ENCODE measurements around the gene TBX21.

TBX21 gene

DNA sequence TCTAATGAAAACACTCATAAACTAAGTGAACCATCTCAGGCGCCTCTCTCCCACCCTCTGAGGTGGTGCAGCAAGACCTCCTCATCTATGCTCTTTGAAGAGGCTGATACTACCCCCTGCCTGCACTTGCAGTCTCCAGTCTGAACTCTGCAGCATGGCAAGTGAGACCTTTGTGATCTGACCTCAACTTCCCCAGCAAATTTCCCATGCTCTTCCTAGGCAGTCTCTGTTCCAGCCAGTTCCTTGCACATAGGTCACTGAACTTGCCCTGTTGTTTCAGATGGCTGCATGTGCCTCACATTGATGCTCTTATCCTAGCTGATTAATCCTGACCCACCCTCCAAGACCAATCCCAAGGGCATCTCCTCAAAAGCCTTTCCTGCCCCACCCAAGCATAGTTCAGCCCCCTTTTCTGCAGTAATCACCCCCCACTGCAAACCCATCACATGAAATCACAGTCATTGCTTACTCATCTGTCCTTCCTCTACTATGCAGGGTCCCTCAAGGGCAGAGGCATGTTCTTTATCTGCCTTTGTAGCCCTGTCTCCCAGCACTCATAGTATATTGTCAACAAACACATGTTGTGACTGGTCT, 42.0 kb downstream of the TBX21 start:
- Histone ChIP-seq H3K4me3 (ENCODE audit: low read depth, low read length) (no peak overlapping the region), H3K9me3 (ENCODE audit: severe bottlenecking) (peaks cover 5% of the 10 kb centered on the region), H3K27me3 (ENCODE audit: insufficient read depth, low read depth, severe bottlenecking) (peaks cover 39% of the 10 kb centered on the region), H3K27ac (no peak overlapping the region), H3K36me3 (no peaks in the 10 kb centered on the region)
- TF ChIP-seq, protein P1, sequence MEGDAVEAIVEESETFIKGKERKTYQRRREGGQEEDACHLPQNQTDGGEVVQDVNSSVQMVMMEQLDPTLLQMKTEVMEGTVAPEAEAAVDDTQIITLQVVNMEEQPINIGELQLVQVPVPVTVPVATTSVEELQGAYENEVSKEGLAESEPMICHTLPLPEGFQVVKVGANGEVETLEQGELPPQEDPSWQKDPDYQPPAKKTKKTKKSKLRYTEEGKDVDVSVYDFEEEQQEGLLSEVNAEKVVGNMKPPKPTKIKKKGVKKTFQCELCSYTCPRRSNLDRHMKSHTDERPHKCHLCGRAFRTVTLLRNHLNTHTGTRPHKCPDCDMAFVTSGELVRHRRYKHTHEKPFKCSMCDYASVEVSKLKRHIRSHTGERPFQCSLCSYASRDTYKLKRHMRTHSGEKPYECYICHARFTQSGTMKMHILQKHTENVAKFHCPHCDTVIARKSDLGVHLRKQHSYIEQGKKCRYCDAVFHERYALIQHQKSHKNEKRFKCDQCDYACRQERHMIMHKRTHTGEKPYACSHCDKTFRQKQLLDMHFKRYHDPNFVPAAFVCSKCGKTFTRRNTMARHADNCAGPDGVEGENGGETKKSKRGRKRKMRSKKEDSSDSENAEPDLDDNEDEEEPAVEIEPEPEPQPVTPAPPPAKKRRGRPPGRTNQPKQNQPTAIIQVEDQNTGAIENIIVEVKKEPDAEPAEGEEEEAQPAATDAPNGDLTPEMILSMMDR (IDR thresholded peaks at IDR 0.05; ENCODE audit: low read depth, low read length): no peak
- no peak for DNase-seq

- Histone ChIP-seq H3K4me3 (ENCODE audit: low read depth, low read length) (no peak overlapping the region), H3K36me3 (no peaks in the 10 kb centered on the region), H3K9me3 (ENCODE audit: severe bottlenecking) (peaks cover 3% of the 10 kb centered on the region), H3K27me3 (ENCODE audit: insufficient read depth, low read depth, severe bottlenecking) (peaks cover 38% of the 10 kb centered on the region), H3K27ac (no peak overlapping the region)
- TF ChIP-seq, protein P1 (IDR thresholded peaks at IDR 0.05; ENCODE audit: low read depth, low read length): peak; percentile 82
- peak; percentile 45 for DNase-seq
Measured at GRCh38 chr17:47776330-47777197, 43.5 kb downstream of the TBX21 start.

DNA sequence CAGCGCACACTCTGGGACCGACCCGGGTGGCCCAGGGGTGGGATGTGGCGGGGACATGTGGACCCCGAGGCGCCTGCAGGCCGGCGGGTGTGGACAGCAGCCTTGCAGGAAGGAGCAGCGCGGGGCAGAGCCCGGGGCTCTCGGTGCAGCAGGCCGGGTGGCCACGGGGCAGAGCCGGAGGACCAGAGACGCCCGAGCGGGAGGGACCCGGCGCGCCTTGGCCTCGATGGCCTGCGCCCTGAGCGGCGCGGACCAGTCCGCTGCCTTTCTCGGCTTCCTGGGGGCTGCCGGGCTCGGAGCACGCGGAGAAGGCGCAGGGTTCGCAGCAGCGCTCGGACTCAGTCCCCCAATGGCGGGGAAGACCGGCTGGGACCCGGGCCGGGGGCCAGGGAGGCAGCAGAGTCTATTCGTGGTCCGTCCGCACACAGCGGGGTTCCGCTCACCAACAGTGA, 45.2 kb downstream of the TBX21 start:
- Histone ChIP-seq H3K27ac (no peak overlapping the region), H3K36me3 (no peaks in the 10 kb centered on the region), H3K27me3 (ENCODE audit: insufficient read depth, low read depth, severe bottlenecking) (peaks cover 28% of the 10 kb centered on the region), H3K4me3 (ENCODE audit: low read depth, low read length) (no peak overlapping the region), H3K9me3 (ENCODE audit: severe bottlenecking) (no peaks in the 10 kb centered on the region)
- TF ChIP-seq, protein P1 (IDR thresholded peaks at IDR 0.05; ENCODE audit: low read depth, low read length): no peak
- no peak for DNase-seq

GRCh38 chr17:47781397-47781796, 48.4 kb downstream of the TBX21 start:
- H3K27me3 ChIP-seq (ENCODE audit: insufficient read depth, low read depth, severe bottlenecking): no peaks in the 10 kb centered on the region
- no peaks in the 10 kb centered on the region for H3K9me3 ChIP-seq (ENCODE audit: severe bottlenecking)
- no peak for DNase-seq
- no peaks in the 10 kb centered on the region for H3K36me3 ChIP-seq
- TF ChIP-seq, protein P1 (IDR thresholded peaks at IDR 0.05; ENCODE audit: low read depth, low read length): no peak
- no peak overlapping the region for H3K4me3 ChIP-seq (ENCODE audit: low read depth, low read length)
- H3K27ac ChIP-seq: no peak overlapping the region

DNA sequence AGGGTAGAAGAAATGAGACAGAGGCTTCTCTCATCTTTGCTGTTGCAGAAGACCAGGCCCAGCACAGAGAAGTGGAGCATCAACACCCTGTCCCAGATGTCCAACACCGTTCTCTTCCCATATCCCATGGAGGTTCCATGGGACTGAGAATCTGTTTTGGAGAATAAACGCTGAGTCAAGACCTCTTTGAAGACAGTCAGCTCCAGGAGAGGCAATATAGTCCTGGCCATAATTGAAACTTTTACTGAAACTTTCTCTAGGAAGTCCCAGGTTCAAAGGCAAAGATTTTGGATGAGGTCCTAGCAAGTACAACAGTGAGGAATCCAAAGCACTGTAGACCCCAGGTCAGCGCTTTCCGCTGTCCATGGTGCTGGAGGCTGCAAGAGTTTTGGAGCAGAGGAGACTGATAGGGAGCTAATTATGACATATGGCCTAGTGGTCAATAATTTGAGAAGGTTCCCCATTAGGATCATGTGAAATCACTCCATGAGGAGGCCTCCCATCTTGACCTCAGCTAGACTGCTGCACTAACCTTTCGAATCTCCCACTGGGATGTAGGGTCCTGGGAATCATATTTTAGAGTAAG, 52.6 kb downstream of the TBX21 start:
- Histone ChIP-seq H3K27ac (no peak overlapping the region), H3K9me3 (ENCODE audit: severe bottlenecking) (no peaks in the 10 kb centered on the region), H3K36me3 (no peaks in the 10 kb centered on the region; the same call in 1 of the 2 replicates), H3K27me3 (ENCODE audit: insufficient read depth, low read depth, severe bottlenecking) (no peaks in the 10 kb centered on the region), H3K4me3 (ENCODE audit: low read depth, low read length) (no peak overlapping the region)
- TF ChIP-seq, protein P1 (IDR thresholded peaks at IDR 0.05; ENCODE audit: low read depth, low read length): no peak
- no peak for DNase-seq

Data from WERI-Rb-1 (cell line).